ENCODE results near the gene RXFP3.

Gene RXFP3

GRCh38 chr5:33981408-33982162 lies 45.4 kb downstream of the RXFP3 start:
- no peak for DNase-seq

GRCh38 chr5:33984178-33984577 lies 48.0 kb downstream of the RXFP3 start:
- no peak for DNase-seq

DNA sequence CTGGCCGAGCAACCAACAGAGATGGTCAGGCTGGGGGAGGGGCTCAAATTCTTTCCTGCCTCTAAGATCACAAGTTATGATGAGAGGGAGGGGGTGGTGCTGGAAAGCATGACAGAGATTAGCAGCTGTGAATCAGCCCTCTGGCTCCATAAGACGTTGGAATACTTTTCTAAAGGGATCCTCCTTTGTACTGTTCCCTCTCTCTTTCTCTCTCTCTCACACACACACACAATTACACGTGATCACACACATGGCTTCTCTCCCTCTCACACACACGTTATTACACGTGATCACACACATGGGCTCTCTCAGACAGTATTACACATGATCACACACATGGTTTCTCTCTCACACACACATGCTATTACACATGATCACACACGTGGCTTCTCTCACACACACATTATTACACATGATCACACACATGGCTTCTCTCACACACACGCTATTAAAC lies 48.5 kb downstream of the RXFP3 start, which contains the start of gene SLC45A2:
Gene SLC45A2 (minus strand): TSS at position 23 of the 454 bp plus-strand sequence. CDS start 110 bp downstream, outside the sequence.
- DNase-seq = no peak

GRCh38 chr5:33985447-33985846 lies 49.3 kb downstream of the RXFP3 start:
- no peak for DNase-seq

Measured in NCI-H2227 treated with DMSO at 0.1 percent for 48 hours (cell line).